CD4-positive, alpha-beta T cell (primary cell): Measurements from ENCODE around the gene ERH. TPM values are rescaled to one million over a fixed set of nuclear protein-coding genes. Genes with fewer than 3 reads are reported as not detected.

ENCODE experiments used
- ATAC-seq: fragments of 200-7000 bp; cut with Tn5 transposase; one replicate; pipeline ENCODE4 v1.10.0; 2022; ENCODE audit warnings: mild to moderate bottlenecking; ENCODE audit not compliant: poor library complexity
- CTCF ChIA-PET: fragments of 350-600 bp; sonication (Branson Sonifier 250); formaldehyde crosslinking; loops from one replicate; lab custom pipeline; 2021; ENCODE audit warnings: antibody characterized with exemption, inconsistent platforms; lab: Charles Lee
- POLR2A ChIA-PET: fragments of 350-600 bp; sonication (Branson Sonifier 250); formaldehyde crosslinking; loops from one replicate; lab custom pipeline; 2021; ENCODE audit warnings: antibody characterized with exemption, inconsistent platforms; lab: Charles Lee
- DNase-seq, 14 experiments: peaks; one replicate each; pipeline ENCODE4 v3.0.0-alpha.2; 2013 to 2020; ENCODE audit warnings: mixed read lengths in 2 of 14
- H3K27ac ChIP-seq, 2 donors: one replicate each; pipeline versions ENCODE4 v1.5.1 to v1.7.0; 2013; ENCODE audit warnings: low read length in 2 of 2, low read depth in 1 of 2, mild to moderate bottlenecking in 1 of 2
- H3K27me3 ChIP-seq, 2 experiments: 1 replicate in 1 of 2; 2 replicates in 1 of 2; pipeline versions ENCODE4 v1.6.1 to v1.7.0; 2013; ENCODE audit warnings: low read length in 2 of 2, control low read depth in 1 of 2, mild to moderate bottlenecking in 1 of 2, moderate library complexity in 1 of 2; ENCODE audit not compliant: insufficient read depth in 2 of 2, control insufficient read depth in 1 of 2
- H3K36me3 ChIP-seq: one replicate; pipeline ENCODE4 v1.6.1; 2013; ENCODE audit warnings: low read length, control low read depth; ENCODE audit not compliant: insufficient read depth
- H3K4me1 ChIP-seq: one replicate; pipeline ENCODE4 v1.6.1; 2013; ENCODE audit warnings: low read length, control low read depth; ENCODE audit not compliant: insufficient read depth
- H3K4me3 ChIP-seq: one replicate; pipeline ENCODE4 v1.5.1; 2013; ENCODE audit warnings: mild to moderate bottlenecking, low read length, moderate library complexity
- H3K9me3 ChIP-seq, 2 experiments: 1 replicate in 1 of 2; 2 replicates in 1 of 2; pipeline versions ENCODE4 v1.6.1 to v1.7.0; 2013; ENCODE audit warnings: low read length in 2 of 2, mild to moderate bottlenecking in 2 of 2, control low read depth in 1 of 2, moderate library complexity in 1 of 2; ENCODE audit not compliant: control insufficient read depth in 1 of 2, insufficient read depth in 1 of 2
- H3K27ac Mint-ChIP-seq: one replicate; pipeline ENCODE4 v1.8.0; 2020; ENCODE audit warnings: mixed read lengths
- H3K27me3 Mint-ChIP-seq: one replicate; pipeline ENCODE4 v1.8.0; 2021; ENCODE audit warnings: mixed read lengths
- H3K36me3 Mint-ChIP-seq: one replicate; pipeline ENCODE4 v1.8.0; 2021; ENCODE audit warnings: low read depth, mixed read lengths
- H3K4me1 Mint-ChIP-seq: one replicate; pipeline ENCODE4 v1.8.0; 2021; ENCODE audit warnings: low read depth, mixed read lengths
- H3K4me3 Mint-ChIP-seq: one replicate; pipeline ENCODE4 v1.8.0; 2020; ENCODE audit warnings: mild to moderate bottlenecking, mixed read lengths
- H3K9me3 Mint-ChIP-seq: one replicate; pipeline ENCODE4 v1.8.0; 2020; ENCODE audit warnings: mixed read lengths
- CTCF ChIP-seq: fragments of 200-600 bp; IDR thresholded peaks from one replicate; pipeline ENCODE4 v1.8.0; 2022; ENCODE audit warnings: antibody characterized with exemption, mild to moderate bottlenecking
- intact Hi-C, 2 experiments: fragments of 100-400 bp; cut with DNase I in 1 of 2; cut with micrococcal nuclease in 1 of 2; formaldehyde crosslinking; loops; one replicate each; pipeline versions ENCODE4 v1.15.1 to v1.9.0; 2023 to 2025; cut with DNase I, micrococcal nuclease
- total RNA-seq, 174 experiments: library from RNA in 2 of 174; stranded (reverse) in 2 of 174; gene quantifications; one replicate each; pipeline ENCODE4 v1.2.3 and lab custom pipeline; 2021 to 2026

The ERH gene
- total RNA-seq, 2 experiments from 2014 or later = 87.0 to 96.3 TPM

- ATAC-seq (no peak), DNase-seq (no peak)
- Mint-ChIP-seq H3K27me3 (no peaks in the 10 kb centered on the region), H3K36me3 (peaks cover 29% of the 10 kb centered on the region), H3K9me3 (no peaks in the 10 kb centered on the region), H3K4me3 (no peak overlapping the region), H3K4me1 (peaks cover 30% of the 10 kb centered on the region), H3K27ac (no peak overlapping the region)
- POLR2A ChIA-PET = no interaction called here
- Histone ChIP-seq H3K36me3 (no peaks in the 10 kb centered on the region), H3K9me3 (no peaks in the 10 kb centered on the region), H3K4me1 (no peaks in the 10 kb centered on the region), H3K27me3 (no peaks in the 10 kb centered on the region), H3K27ac (no peak overlapping the region), H3K4me3 (no peak overlapping the region)
- intact Hi-C loops = no loop called here
- TF ChIP-seq CTCF = no peak
- CTCF ChIA-PET = no interaction called here
Measured at GRCh38 chr14:69408331-69408960, 10.3 kb upstream of the ERH start.

DNA sequence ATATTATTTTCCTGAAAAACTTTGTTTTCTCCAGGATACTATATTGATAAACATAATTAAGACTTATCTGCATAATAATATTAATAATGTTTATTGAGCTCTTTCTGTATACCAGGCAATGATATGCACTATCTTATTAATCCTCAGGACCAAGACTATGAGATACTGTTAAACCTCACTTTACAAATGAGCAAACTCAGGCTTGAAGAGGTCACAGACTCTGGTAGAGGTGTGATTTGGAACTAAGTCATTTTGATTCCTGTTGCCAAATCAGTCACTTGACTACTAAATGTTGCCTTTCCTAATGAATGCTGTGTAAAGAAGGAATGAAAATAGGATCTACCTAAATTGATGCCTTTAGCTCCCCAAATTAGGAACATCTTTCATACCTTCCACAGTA, 7.7 kb upstream of the ERH start:
- no peak for TF ChIP-seq CTCF
- peaks cover 40% of the 10 kb centered on the region for H3K4me1 Mint-ChIP-seq

DNA sequence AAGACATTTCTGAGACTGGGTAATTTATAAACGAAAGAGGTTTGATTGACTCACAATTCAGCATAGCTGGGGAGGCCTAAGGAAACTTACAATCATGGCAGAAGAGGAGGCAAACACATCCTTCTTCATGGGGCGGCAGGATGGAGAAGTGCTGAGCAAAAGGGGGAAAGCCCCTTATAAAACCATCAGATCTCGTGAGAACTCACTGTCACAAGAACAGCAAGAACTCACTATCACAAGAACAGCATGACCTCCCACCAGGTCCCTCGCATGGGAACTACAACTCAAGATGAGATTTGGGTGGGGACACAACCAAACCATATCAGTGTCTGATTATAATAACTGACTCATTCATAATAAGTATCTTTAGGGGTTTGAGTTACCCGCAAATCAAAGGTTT, 6.8 kb upstream of the ERH start:
- H3K4me1 Mint-ChIP-seq = peaks cover 48% of the 10 kb centered on the region
- Histone ChIP-seq H3K4me3 (no peak overlapping the region), H3K27ac (no peak overlapping the region), H3K36me3 (no peaks in the 10 kb centered on the region), H3K4me1 (peaks cover 14% of the 10 kb centered on the region), H3K9me3 (no peaks in the 10 kb centered on the region), H3K27me3 (no peaks in the 10 kb centered on the region)
- intact Hi-C loops = no loop called here
- DNase-seq (no peak), ATAC-seq (no peak)
- H3K27me3 Mint-ChIP-seq = no peaks in the 10 kb centered on the region
- no peak for TF ChIP-seq CTCF
- POLR2A ChIA-PET = no interaction called here
- peaks cover 29% of the 10 kb centered on the region for H3K36me3 Mint-ChIP-seq
- H3K9me3 Mint-ChIP-seq = no peaks in the 10 kb centered on the region
- CTCF ChIA-PET = interaction anchor here (1.2 kb wide), 1 partner anchor 9 kb away, joined by 3 read pairs; no protein-coding TSS in a partner anchor
- H3K27ac Mint-ChIP-seq = no peak overlapping the region
- peak overlapping the region; percentile 11 for H3K4me3 Mint-ChIP-seq

More for the DNA sequence above, 7.7 kb upstream of the ERH start:
- CTCF ChIA-PET = no interaction called here
- H3K27ac ChIP-seq = no peak overlapping the region
- ATAC-seq = no peak
- no peak for DNase-seq
- Mint-ChIP-seq H3K9me3 (no peaks in the 10 kb centered on the region), H3K36me3 (peaks cover 29% of the 10 kb centered on the region), H3K27me3 (no peaks in the 10 kb centered on the region), H3K27ac (no peak overlapping the region), H3K4me3 (no peak overlapping the region)
- H3K27me3 ChIP-seq = no peaks in the 10 kb centered on the region
- intact Hi-C loops = no loop called here
- H3K36me3 ChIP-seq = no peaks in the 10 kb centered on the region
- peaks cover 5% of the 10 kb centered on the region for H3K4me1 ChIP-seq
- H3K9me3 ChIP-seq = no peaks in the 10 kb centered on the region
- H3K4me3 ChIP-seq = no peak overlapping the region
- POLR2A ChIA-PET = no interaction called here
